Keratinocyte (primary cell): Measurements from ENCODE around the gene ICE2. TPM values are rescaled to one million over a fixed set of nuclear protein-coding genes. Genes with fewer than 3 reads are reported as not detected.

Experiments used
- DNase-seq: peaks from one replicate; pipeline ENCODE4 v3.0.0-alpha.2; 2011; ENCODE audit warnings: low read depth, missing footprints, low spot score
- FAIRE-seq: peaks from 2 replicates; lab custom pipeline; 2011; peaks lifted over from hg19 to GRCh38; lab: Jason Lieb, UNC
- H2AFZ ChIP-seq: 2 replicates; pipeline ENCODE4 v1.6.0; 2012; ENCODE audit warnings: low read length, control low read depth, inconsistent platforms; ENCODE audit not compliant: control insufficient read depth
- H3K27ac ChIP-seq: 2 replicates; pipeline ENCODE4 v1.5.1; 2011; ENCODE audit warnings: low read length; ENCODE audit not compliant: control insufficient read depth, insufficient read depth
- H3K27me3 ChIP-seq: 3 replicates; pipeline ENCODE4 v1.6.0; 2011; ENCODE audit warnings: low read length; ENCODE audit not compliant: control insufficient read depth, insufficient read depth; ENCODE audit errors: extremely low read depth
- H3K36me3 ChIP-seq, 2 experiments: 2 replicates in 1 of 2; 3 replicates in 1 of 2; pipeline ENCODE4 v1.5.1; 2011; ENCODE audit warnings: low read length in 2 of 2, mild to moderate bottlenecking in 1 of 2; ENCODE audit not compliant: control insufficient read depth in 2 of 2, insufficient read depth in 2 of 2; ENCODE audit errors: extremely low read depth in 1 of 2
- H3K4me1 ChIP-seq: 3 replicates; pipeline ENCODE4 v1.5.1; 2011; ENCODE audit warnings: low read length; ENCODE audit not compliant: control insufficient read depth, insufficient read depth; ENCODE audit errors: extremely low read depth
- H3K4me2 ChIP-seq: 3 replicates; pipeline ENCODE4 v1.6.0; 2011; ENCODE audit warnings: low read depth, low read length; ENCODE audit not compliant: control insufficient read depth, insufficient read depth; ENCODE audit errors: extremely low read depth
- H3K4me3 ChIP-seq, 3 experiments: fragments of 200-600 bp in 1 of 3; sonication (generic) in 1 of 3; 2 replicates in 2 of 3; 3 replicates in 1 of 3; pipeline ENCODE4 v1.5.1; 2011 to 2016; ENCODE audit warnings: low read length in 3 of 3, mild to moderate bottlenecking in 3 of 3, control low read depth in 2 of 3, inconsistent platforms in 1 of 3, low read depth in 1 of 3, mixed read lengths in 1 of 3, mixed run types in 1 of 3, moderate library complexity in 1 of 3; ENCODE audit not compliant: control insufficient read depth in 2 of 3, insufficient read depth in 2 of 3; ENCODE audit errors: extremely low read depth in 1 of 3
- H3K79me2 ChIP-seq: 2 replicates; pipeline ENCODE4 v1.6.0; 2012; ENCODE audit warnings: low read length; ENCODE audit not compliant: control insufficient read depth, insufficient read depth
- H3K9ac ChIP-seq: 3 replicates; pipeline ENCODE4 v1.6.0; 2011; ENCODE audit warnings: low read length; ENCODE audit not compliant: control insufficient read depth, insufficient read depth; ENCODE audit errors: extremely low read depth
- H3K9me1 ChIP-seq: 3 replicates; pipeline ENCODE4 v1.6.0; 2011; ENCODE audit warnings: low read length; ENCODE audit not compliant: control insufficient read depth, insufficient read depth; ENCODE audit errors: extremely low read depth
- H3K9me3 ChIP-seq: 2 replicates; pipeline ENCODE4 v1.5.1; 2012; ENCODE audit warnings: low read depth, low read length; ENCODE audit not compliant: control insufficient read depth
- H4K20me1 ChIP-seq: 3 replicates; pipeline ENCODE4 v1.6.0; 2011; ENCODE audit warnings: low read length; ENCODE audit not compliant: control insufficient read depth, insufficient read depth; ENCODE audit errors: extremely low read depth
- CTCF ChIP-seq, 3 experiments: IDR thresholded peaks in 1 of 3; conservative IDR thresholded peaks in 1 of 3; optimal IDR thresholded peaks in 1 of 3; 2 replicates in 2 of 3; 3 replicates in 1 of 3; pipeline versions ENCODE3 to v1.5.1; 2011; ENCODE audit warnings: low read length in 3 of 3, mild to moderate bottlenecking in 3 of 3, moderate library complexity in 2 of 3, control low read depth in 1 of 3, inconsistent platforms in 1 of 3; ENCODE audit not compliant: insufficient read depth in 2 of 3; ENCODE audit errors: extremely low read depth in 1 of 3
- EZH2 ChIP-seq: IDR thresholded peaks from one replicate; pipeline ENCODE4 v1.6.1; 2012; ENCODE audit warnings: inconsistent platforms, mild to moderate bottlenecking, low read length, moderate library complexity
- dilution Hi-C: fragments of 300-500 bp; cut with MboI; formaldehyde crosslinking; loops from one replicate; pipeline ENCODE4 v1.7.0; 2020; ENCODE audit warnings: low sequenced_read_pairs; ENCODE audit not compliant: extremely low pct_ligation_motif_present
- polyA plus RNA-seq, 5 experiments: library from polyadenylated mRNA; depleted of rRNA in 3 of 5; stranded (reverse) in 3 of 5; stranded (forward) in 1 of 5; unstranded in 1 of 5; fragments of >200 nt; gene quantifications; 1 replicate in 1 of 5; 2 replicates in 3 of 5; 3 replicates in 1 of 5; pipeline versions ENCODE4 v1.2.1 to v1.2.3, GENCODE V29; 2011 to 2012; ENCODE audit warnings: missing spikeins in 2 of 5, low read depth in 1 of 5, low replicate concordance in 1 of 5

The ICE2 gene
- polyA plus RNA-seq, 1 donor (not counting 4 experiments of a cell fraction or from before 2014, with no cell fraction given) = 34.1 TPM

- Histone ChIP-seq H3K27me3 (no peaks in the 10 kb centered on the region), H3K36me3 (peaks cover 0 to 5% of the 10 kb centered on the region in 2 experiments), H3K4me2 (peak overlapping the region; percentile 70), H3K9me3 (no peaks in the 10 kb centered on the region), H3K9me1 (no peaks in the 10 kb centered on the region), H4K20me1 (no peaks in the 10 kb centered on the region), H2AFZ (no peak overlapping the region), H3K4me3 (no peak overlapping the region), H3K79me2 (no peaks in the 10 kb centered on the region), H3K9ac (peak overlapping the region; percentile 61), H3K27ac (peak overlapping the region; percentile 34), H3K4me1 (peaks cover 45% of the 10 kb centered on the region)
- DNase-seq (no peak), FAIRE-seq (no peak)
- TF ChIP-seq CTCF (optimal IDR thresholded peaks at IDR 0.05 in 1 of 3, IDR thresholded peaks at IDR 0.05 in 1 of 3, conservative IDR thresholded peaks at IDR 0.05 in 1 of 3; ENCODE audit: extremely low read depth in 1 of 3, insufficient read depth in 2 of 3, low read length in 3 of 3) (no peak), EZH2 (no peak)
- dilution Hi-C loops = no loop called here
Observed at GRCh38 chr15:60525341-60526039, 46.5 kb upstream of the ICE2 start.

GRCh38 chr15:60523056-60523455 is 44.1 kb upstream of the ICE2 start:
- Histone ChIP-seq H3K27ac (peak overlapping the region; percentile 61), H3K79me2 (no peaks in the 10 kb centered on the region), H3K27me3 (no peaks in the 10 kb centered on the region), H3K9ac (no peak overlapping the region), H4K20me1 (no peaks in the 10 kb centered on the region), H2AFZ (no peak overlapping the region), H3K4me1 (peaks cover 65% of the 10 kb centered on the region), H3K4me3 (peak overlapping the region in 1 of 3 experiments; percentile 35), H3K36me3 (no peaks in the 10 kb centered on the region), H3K9me3 (no peaks in the 10 kb centered on the region), H3K4me2 (peak overlapping the region; percentile 67), H3K9me1 (peaks cover 2% of the 10 kb centered on the region)
- dilution Hi-C loops = no loop called here
- peak; percentile 70 for FAIRE-seq
- no peak for TF ChIP-seq EZH2
- no peak for TF ChIP-seq CTCF (optimal IDR thresholded peaks at IDR 0.05 in 1 of 3, IDR thresholded peaks at IDR 0.05 in 1 of 3, conservative IDR thresholded peaks at IDR 0.05 in 1 of 3; ENCODE audit: extremely low read depth in 1 of 3, insufficient read depth in 2 of 3, low read length in 3 of 3)
- peak; percentile 70 for DNase-seq
